HG03045 (cell line): ENCODE results near the gene BCOR.

ENCODE experiments used
- ATAC-seq: cut with Tn5 transposase; IDR thresholded peaks from one replicate; pipeline ENCODE4 v1.9.1; 2021; ENCODE audit warnings: mild to moderate bottlenecking, moderate library complexity; ENCODE audit not compliant: unreplicated experiment

BCOR gene

GRCh38 chrX:40035726-40036125, 62.0 kb downstream of the BCOR start:
- ATAC-seq = no peak

- no peak for ATAC-seq
These were observed 65.8 kb downstream of the BCOR start for GRCh38 chrX:40031911-40032310.

GRCh38 chrX:40030205-40030604, 67.6 kb downstream of the BCOR start:
- no peak for ATAC-seq

- ATAC-seq = no peak
These were observed 75.3 kb downstream of the BCOR start for GRCh38 chrX:40022421-40022820.

- no peak for ATAC-seq
These were observed 76.1 kb downstream of the BCOR start for GRCh38 chrX:40021647-40022046.

- no peak for ATAC-seq
These were observed 78.2 kb downstream of the BCOR start for GRCh38 chrX:40019541-40019940.

- ATAC-seq = no peak
These were observed 79.7 kb downstream of the BCOR start for GRCh38 chrX:40018041-40018440.

- ATAC-seq = no peak
These were observed 81.0 kb downstream of the BCOR start for GRCh38 chrX:40016749-40017148.

GRCh38 chrX:40015693-40016092, 82.1 kb downstream of the BCOR start:
- ATAC-seq = no peak

GRCh38 chrX:40013266-40014195, 84.2 kb downstream of the BCOR start:
- ATAC-seq = peak; percentile 34

GRCh38 chrX:40012868-40013265, 84.9 kb downstream of the BCOR start:
- peak; percentile 47 for ATAC-seq

- peak; percentile 10 for ATAC-seq
These were observed 85.5 kb downstream of the BCOR start for GRCh38 chrX:40012039-40012867.

- no peak for ATAC-seq
These were observed 86.3 kb downstream of the BCOR start for GRCh38 chrX:40011322-40012038.

GRCh38 chrX:40010550-40011321, 87.0 kb downstream of the BCOR start:
- no peak for ATAC-seq

- no peak for ATAC-seq
These were observed 87.9 kb downstream of the BCOR start for GRCh38 chrX:40009890-40010289.

GRCh38 chrX:40009462-40009851, 88.3 kb downstream of the BCOR start:
- no peak for ATAC-seq

- ATAC-seq = no peak
These were observed 88.8 kb downstream of the BCOR start for GRCh38 chrX:40008791-40009461.

- no peak for ATAC-seq
These were observed 89.7 kb downstream of the BCOR start for GRCh38 chrX:40007756-40008705.
